Activated CD8-positive, alpha-beta T cell treated with anti-CD3 and anti-CD28 coated beads for 36 hours (primary cell): ENCODE measurements around the gene MT1B. TPM values are rescaled to one million over a fixed set of nuclear protein-coding genes. Genes with fewer than 3 reads are reported as not detected.

Source experiments
- ATAC-seq: fragments of 200-7000 bp; cut with Tn5 transposase; one replicate; pipeline ENCODE4 v1.10.0; 2021; ENCODE audit warnings: mild to moderate bottlenecking, moderate library complexity
- CTCF ChIA-PET: fragments of 350-600 bp; sonication (Branson Sonifier 250); formaldehyde crosslinking; loops from one replicate; lab custom pipeline; 2021; ENCODE audit warnings: antibody characterized with exemption; lab: Charles Lee
- POLR2A ChIA-PET: fragments of 350-600 bp; sonication (Branson Sonifier 250); formaldehyde crosslinking; loops from one replicate; lab custom pipeline; 2021; ENCODE audit warnings: antibody characterized with exemption; lab: Charles Lee
- DNase-seq: peaks from one replicate; pipeline ENCODE4 v3.0.0-alpha.2; 2020
- H3K27ac Mint-ChIP-seq: one replicate; pipeline ENCODE4 v1.8.0; 2021; ENCODE audit warnings: mild to moderate bottlenecking, mixed read lengths
- H3K27me3 Mint-ChIP-seq: one replicate; pipeline ENCODE4 v1.8.0; 2021; ENCODE audit warnings: mixed read lengths
- H3K36me3 Mint-ChIP-seq: one replicate; pipeline ENCODE4 v1.8.0; 2021; ENCODE audit warnings: low read depth, mixed read lengths
- H3K4me1 Mint-ChIP-seq: one replicate; pipeline ENCODE4 v1.8.0; 2021; ENCODE audit warnings: low read depth, mixed read lengths
- H3K4me3 Mint-ChIP-seq: one replicate; pipeline ENCODE4 v1.8.0; 2021; ENCODE audit warnings: mild to moderate bottlenecking, moderate library complexity, mixed read lengths
- H3K9me3 Mint-ChIP-seq: one replicate; pipeline ENCODE4 v1.8.0; 2021; ENCODE audit warnings: mixed read lengths
- CTCF ChIP-seq: fragments of 200-600 bp; IDR thresholded peaks from one replicate; pipeline ENCODE4 v1.8.0; 2022; ENCODE audit warnings: antibody characterized with exemption, mild to moderate bottlenecking
- intact Hi-C: fragments of 100-400 bp; cut with micrococcal nuclease; formaldehyde crosslinking; loops from one replicate; pipeline ENCODE4 v1.10.0; 2022
- total RNA-seq, 2 experiments: library from RNA; stranded (reverse); gene quantifications; one replicate each; pipeline ENCODE4 v1.2.3, GENCODE V29; 2021

Gene MT1B
- total RNA-seq, 2 experiments from 2014 or later, result not detected

- intact Hi-C loops, result no loop called here
- DNase-seq (no peak), ATAC-seq (no peak)
- Mint-ChIP-seq H3K4me3 (no peak overlapping the region), H3K9me3 (no peaks in the 10 kb centered on the region), H3K27ac (no peak overlapping the region), H3K4me1 (peaks cover 6% of the 10 kb centered on the region), H3K36me3 (peaks cover 9% of the 10 kb centered on the region), H3K27me3 (no peaks in the 10 kb centered on the region)
- ChIA-PET POLR2A (no interaction called here), CTCF (interaction anchor here (1.2 to 2.9 kb wide), 3 partner anchors 13 to 112 kb away, joined by 4 to 12 read pairs (median 7); no protein-coding TSS in a partner anchor)
- no peak for TF ChIP-seq CTCF
Observed at GRCh38 chr16:56688762-56689161, 37.1 kb downstream of the MT1B start.

GRCh38 chr16:56689171-56689570, 37.5 kb downstream of the MT1B start:
- no peak overlapping the region for H3K4me3 Mint-ChIP-seq
- H3K27me3 Mint-ChIP-seq, result no peaks in the 10 kb centered on the region
- no peak overlapping the region for H3K27ac Mint-ChIP-seq
- CTCF ChIA-PET, result interaction anchor here (1.2 to 2.9 kb wide), 3 partner anchors 13 to 112 kb away, joined by 4 to 12 read pairs (median 7); no protein-coding TSS in a partner anchor
- POLR2A ChIA-PET, result interaction anchor here (1.0 kb wide), 1 partner anchor 50 kb away, joined by 3 read pairs; no protein-coding TSS in a partner anchor
- ATAC-seq (no peak), DNase-seq (no peak)
- H3K4me1 Mint-ChIP-seq, result peaks cover 3% of the 10 kb centered on the region
- TF ChIP-seq CTCF, result no peak
- intact Hi-C loops, result no loop called here
- peaks cover 6% of the 10 kb centered on the region for H3K36me3 Mint-ChIP-seq
- H3K9me3 Mint-ChIP-seq, result no peaks in the 10 kb centered on the region

GRCh38 chr16:56690420-56691122, 38.9 kb downstream of the MT1B start:
- intact Hi-C loops, result loop anchor here (5.0 kb wide), 1 partner anchor 98 kb away; no protein-coding TSS in a partner anchor
- Mint-ChIP-seq H3K36me3 (peaks cover 6% of the 10 kb centered on the region), H3K4me3 (no peak overlapping the region), H3K4me1 (no peaks in the 10 kb centered on the region), H3K27me3 (no peaks in the 10 kb centered on the region), H3K27ac (no peak overlapping the region), H3K9me3 (no peaks in the 10 kb centered on the region)
- ChIA-PET CTCF (interaction anchor here (2.1 to 2.9 kb wide), 2 partner anchors 11 to 47 kb away, joined by 7 to 12 read pairs; no protein-coding TSS in a partner anchor), POLR2A (no interaction called here)
- DNase-seq (no peak), ATAC-seq (no peak)
- TF ChIP-seq CTCF, result no peak

GRCh38 chr16:56691885-56692284, 40.2 kb downstream of the MT1B start:
- ChIA-PET POLR2A (interaction anchor here (1.1 kb wide), 1 partner anchor 10 kb away, joined by 3 read pairs; the partner anchor contains the start of gene MT1X), CTCF (interaction anchor here (0.8 to 1.0 kb wide), 2 partner anchors 115 to 174 kb away, joined by 3 read pairs; no protein-coding TSS in a partner anchor)
- no peak for ATAC-seq
- Mint-ChIP-seq H3K9me3 (no peaks in the 10 kb centered on the region), H3K27me3 (no peaks in the 10 kb centered on the region), H3K4me3 (no peak overlapping the region), H3K36me3 (no peaks in the 10 kb centered on the region), H3K27ac (no peak overlapping the region), H3K4me1 (no peaks in the 10 kb centered on the region)
- TF ChIP-seq CTCF, result no peak
- intact Hi-C loops, result loop anchor here (5.0 kb wide), 1 partner anchor 100 kb away; no protein-coding TSS in a partner anchor
- no peak for DNase-seq

- Mint-ChIP-seq H3K4me3 (no peak overlapping the region), H3K27ac (no peak overlapping the region), H3K36me3 (no peaks in the 10 kb centered on the region), H3K9me3 (no peaks in the 10 kb centered on the region), H3K27me3 (no peaks in the 10 kb centered on the region), H3K4me1 (no peaks in the 10 kb centered on the region)
- DNase-seq, result no peak
- ChIA-PET CTCF (interaction anchor here (1.3 to 5.6 kb wide), 2 partner anchors 52 to 118 kb away, joined by 5 to 30 read pairs; no protein-coding TSS in a partner anchor), POLR2A (no interaction called here)
- TF ChIP-seq CTCF, result no peak
- no peak for ATAC-seq
- intact Hi-C loops, result no loop called here
Observed at GRCh38 chr16:56695246-56695645, 43.6 kb downstream of the MT1B start.
